Stimulated activated CD4-positive, alpha-beta T cell treated with anti-CD3 and anti-CD28 coated beads, TNF-alpha, amount 100 ng/mL, for 24 hours (primary cell): ENCODE results near the gene TNRC6B.
"Not testable (repeated sequence)": the region's sequence is repeated elsewhere in the genome, so short reads cannot be mapped to it uniquely, and the experiment has no call there.

Source experiments
- DNase-seq, 3 experiments: peaks; one replicate each; pipeline ENCODE4 v3.0.0-alpha.2; 2020; ENCODE audit warnings: low read depth in 3 of 3

The TNRC6B gene

GRCh38 chr22:40289991-40290459 lies 112.3 kb downstream of the TNRC6B start:
- DNase-seq = peak; percentile 35 to 59 (median 44)

GRCh38 chr22:40290516-40290915 lies 112.8 kb downstream of the TNRC6B start:
- no peak for DNase-seq

GRCh38 chr22:40294696-40295095 lies 117.0 kb downstream of the TNRC6B start:
- DNase-seq = no peak

GRCh38 chr22:40300316-40300715 lies 122.6 kb downstream of the TNRC6B start:
- no peak for DNase-seq

- no peak for DNase-seq
Measured at GRCh38 chr22:40300884-40301672, 123.4 kb downstream of the TNRC6B start.

- no peak for DNase-seq
Measured at GRCh38 chr22:40302149-40302548, 124.4 kb downstream of the TNRC6B start.

- DNase-seq = no peak
Measured at GRCh38 chr22:40305625-40306024, 127.9 kb downstream of the TNRC6B start.

GRCh38 chr22:40308999-40309573 lies 131.4 kb downstream of the TNRC6B start:
- no peak for DNase-seq

GRCh38 chr22:40309631-40310030 lies 131.9 kb downstream of the TNRC6B start:
- DNase-seq = no peak

GRCh38 chr22:40310081-40310767 lies 132.5 kb downstream of the TNRC6B start:
- no peak for DNase-seq

- DNase-seq = no peak
Measured at GRCh38 chr22:40310768-40311120, 133.0 kb downstream of the TNRC6B start.

GRCh38 chr22:40311646-40312045 lies 133.9 kb downstream of the TNRC6B start:
- DNase-seq = not testable (repeated sequence)

GRCh38 chr22:40312050-40312449 lies 134.3 kb downstream of the TNRC6B start:
- no peak for DNase-seq

- no peak for DNase-seq
Measured at GRCh38 chr22:40313007-40313406, 135.3 kb downstream of the TNRC6B start.

GRCh38 chr22:40314041-40314440 lies 136.3 kb downstream of the TNRC6B start:
- DNase-seq = no peak

- no peak for DNase-seq
Measured at GRCh38 chr22:40320687-40321086, 143.0 kb downstream of the TNRC6B start.

GRCh38 chr22:40322021-40322420 lies 144.3 kb downstream of the TNRC6B start:
- DNase-seq = no peak

GRCh38 chr22:40322818-40323447 lies 145.2 kb downstream of the TNRC6B start:
- no peak for DNase-seq

- no peak for DNase-seq
Measured at GRCh38 chr22:40323681-40324171, 146.0 kb downstream of the TNRC6B start.

GRCh38 chr22:40324468-40325305 lies 147.0 kb downstream of the TNRC6B start:
- DNase-seq = no peak

- DNase-seq = peak; percentile 29 to 67 (median 43)
Measured at GRCh38 chr22:40325315-40325714, 147.6 kb downstream of the TNRC6B start.
